ENCODE results near the gene ZNF141. TPM values are rescaled to one million over a fixed set of nuclear protein-coding genes. Genes with fewer than 3 reads are reported as not detected.

The ZNF141 gene
- total and polyA plus RNA-seq, 10 of the 15 experiments (the other 5 are each of a cell fraction or from before 2014, with no cell fraction given) = 3.9 to 25.2 (median 10.6) TPM

- no peak overlapping the region for H3K4me2 ChIP-seq (ENCODE audit: control insufficient read depth, insufficient read depth)
- DNase-seq (ENCODE audit: low read depth, low spot score) (no peak), FAIRE-seq (no peak), ATAC-seq (no peak)
- H3K4me3 ChIP-seq = no peak overlapping the region
- intact Hi-C loops (cut with micrococcal nuclease; ENCODE audit: unreplicated experiment) (no loop called here), in situ Hi-C loops (cut with MboI) (no loop called here)
- ChIA-PET CTCF (no interaction called here), RAD21 (ENCODE audit: unreplicated experiment) (no interaction called here), POLR2A (no interaction called here), SMC1A (ENCODE audit: uncharacterized antibody, unreplicated experiment) (no interaction called here)
- H3K4me1 ChIP-seq (ENCODE audit: control insufficient read depth, insufficient read depth, low read length) = no peaks in the 10 kb centered on the region
- no peaks in the 10 kb centered on the region for H3K36me3 ChIP-seq (ENCODE audit: control insufficient read depth in 2 of 2, insufficient read depth in 2 of 2, low read length in 1 of 2)
- no peaks in the 10 kb centered on the region for H3K27me3 ChIP-seq (replicated peaks in 1 of 2; ENCODE audit: control insufficient read depth in 2 of 2, insufficient read depth in 2 of 2, low read length in 1 of 2)
- no peaks in the 10 kb centered on the region for H3K79me2 ChIP-seq (ENCODE audit: control insufficient read depth, insufficient read depth, low read length)
- BruUV-seq (replicated peaks) = no TSS peak
- WGBS (ENCODE audit: insufficient coverage, insufficient replicate concordance, low lambda C conversion rate, missing lambda C conversion rate) = 3% methylated on average over 2 of the region's 2 CpGs
- no peak overlapping the region for H3K27ac ChIP-seq (ENCODE audit: control insufficient read depth, insufficient read depth)
- no peaks in the 10 kb centered on the region; the same call in 2 of the 3 replicates for H3K9me3 ChIP-seq (replicated peaks; ENCODE audit: control insufficient read depth, insufficient read depth, low read length)
- H4K20me1 ChIP-seq (ENCODE audit: control insufficient read depth, insufficient read depth) = no peaks in the 10 kb centered on the region
- no peak overlapping the region for H2AFZ ChIP-seq (ENCODE audit: control insufficient read depth, low read depth, low read length)
- H3K9ac ChIP-seq (ENCODE audit: control insufficient read depth, insufficient read depth, low read length) = no peak overlapping the region
- no peak for TF ChIP-seq IKZF2 (IDR thresholded peaks at IDR 0.05)
- no peak for TF ChIP-seq E2F4 (IDR thresholded peaks at IDR 0.05; ENCODE audit: low read depth, low read length)
- no peak for TF ChIP-seq USF2 (IDR thresholded peaks at IDR 0.05; ENCODE audit: borderline replicate concordance, low read depth, low read length)
- no peak for TF ChIP-seq SMAD5 (IDR thresholded peaks at IDR 0.05; ENCODE audit: low read depth)
- TF ChIP-seq SREBF2 (IDR thresholded peaks at IDR 0.05; ENCODE audit: low read length) = no peak
- no peak for TF ChIP-seq REST (IDR thresholded peaks at IDR 0.05; ENCODE audit: low read depth, low read length)
- no peak for TF ChIP-seq ZNF217 (IDR thresholded peaks at IDR 0.05)
- no peak for TF ChIP-seq CHD2 (IDR thresholded peaks at IDR 0.05; ENCODE audit: borderline replicate concordance, low read depth, low read length)
- no peak for TF ChIP-seq IRF3 (IDR thresholded peaks at IDR 0.05)
- TF ChIP-seq ZBTB11 (CRISPR knock-in tag; IDR thresholded peaks at IDR 0.05) = no peak
- no peak for TF ChIP-seq TAF1 (IDR thresholded peaks at IDR 0.05; ENCODE audit: borderline replicate concordance, low read depth, low read length)
- TF ChIP-seq SRF (IDR thresholded peaks at IDR 0.05; ENCODE audit: low read depth in 2 of 2, low read length in 2 of 2) = no peak
- no peak for TF ChIP-seq MYC (IDR thresholded peaks at IDR 0.05; ENCODE audit: insufficient read depth, insufficient read length, insufficient replicate concordance, low read length, severe bottlenecking)
- TF ChIP-seq ZNF24 (IDR thresholded peaks at IDR 0.05) = no peak
- TF ChIP-seq MEF2B (IDR thresholded peaks at IDR 0.05; ENCODE audit: partially characterized antibody, poor library complexity, severe bottlenecking) = no peak
These were observed 48.7 kb upstream of the ZNF141 start for GRCh38 chr4:288891-289290.
